Activated CD8-positive, alpha-beta memory T cell treated with anti-CD3 and anti-CD28 coated beads for 36 hours (primary cell): ENCODE measurements around the gene RERE. TPM values are rescaled to one million over a fixed set of nuclear protein-coding genes. Genes with fewer than 3 reads are reported as not detected.
"Not testable (repeated sequence)": the region's sequence is repeated elsewhere in the genome, so short reads cannot be mapped to it uniquely, and the experiment has no call there.

Experiments used
- CTCF ChIA-PET: fragments of 350-600 bp; sonication (Branson Sonifier 250); formaldehyde crosslinking; loops from one replicate; lab custom pipeline; 2021; ENCODE audit warnings: antibody characterized with exemption; lab: Charles Lee
- POLR2A ChIA-PET: fragments of 350-600 bp; sonication (Branson Sonifier 250); formaldehyde crosslinking; loops from one replicate; lab custom pipeline; 2021; ENCODE audit warnings: antibody characterized with exemption; lab: Charles Lee
- total RNA-seq, 2 experiments: library from RNA; stranded (reverse); gene quantifications; one replicate each; pipeline ENCODE4 v1.2.3, GENCODE V29; 2021

RERE gene
- total RNA-seq, 2 experiments from 2014 or later = 32.9 to 33.6 TPM

DNA sequence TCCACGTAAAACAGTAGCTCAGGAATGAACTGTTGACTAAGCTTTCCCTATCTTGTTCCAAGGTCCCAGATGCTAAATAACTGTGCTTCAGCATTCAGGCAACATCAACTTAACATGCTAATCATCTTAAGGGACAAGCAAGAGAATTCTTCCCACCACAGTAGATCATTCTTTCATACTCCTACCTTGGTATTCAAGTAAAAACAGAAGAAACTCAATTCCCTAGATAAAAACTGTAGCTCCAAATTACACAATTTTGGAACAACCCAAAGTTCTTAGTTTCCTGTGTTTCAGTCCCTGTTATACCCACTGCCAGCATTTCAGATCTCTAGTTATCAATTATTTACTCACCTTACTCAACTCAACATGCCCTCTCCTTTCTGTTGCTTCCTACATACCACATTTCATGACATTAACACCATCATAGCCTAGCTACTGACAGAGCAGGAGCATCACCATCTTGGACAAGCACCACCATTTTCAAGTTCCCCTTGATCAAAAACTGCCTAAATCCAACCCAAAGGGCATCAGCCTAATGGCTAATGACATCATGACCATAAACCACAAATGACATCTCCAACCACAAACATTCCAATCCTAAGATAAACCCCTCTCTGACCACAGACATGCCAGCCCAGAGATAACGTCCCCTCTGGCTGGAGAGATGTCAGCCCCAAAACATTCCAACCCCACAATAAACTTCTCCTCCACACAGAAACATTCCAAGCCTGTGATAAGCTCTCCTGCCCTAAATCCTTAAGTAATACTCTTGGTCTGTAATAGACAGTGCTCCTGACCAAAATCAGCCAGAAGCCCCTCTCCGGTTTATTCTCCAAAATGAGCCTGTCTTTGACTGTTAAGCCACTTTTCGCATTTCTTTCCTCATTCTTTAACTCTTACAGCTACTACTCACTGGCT lies 191.2 kb downstream of the RERE start:
- ChIA-PET POLR2A (interaction anchor here (0.6 kb wide), 1 partner anchor 59 kb away, joined by 5 read pairs; no protein-coding TSS in a partner anchor), CTCF (no interaction called here)

DNA sequence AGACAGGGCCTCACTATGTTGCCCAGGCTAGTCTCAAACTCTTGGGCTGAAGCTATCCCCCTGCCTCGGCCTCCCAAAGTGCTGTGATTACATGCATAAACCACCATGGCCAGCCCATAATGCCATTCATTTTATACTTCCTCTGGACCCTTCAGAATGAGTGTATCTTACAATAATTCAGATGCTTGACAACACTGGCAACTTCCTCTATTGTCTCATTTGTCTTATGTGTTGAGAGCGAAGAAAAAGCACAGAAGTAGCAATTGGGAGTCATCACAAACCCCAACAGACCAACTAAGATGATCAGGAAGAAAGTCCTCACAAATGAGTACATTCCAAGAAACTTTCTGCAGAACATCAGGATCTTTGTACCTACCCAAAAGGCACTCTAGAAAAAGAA lies 191.9 kb downstream of the RERE start:
- POLR2A ChIA-PET = no interaction called here
- CTCF ChIA-PET = no interaction called here

- POLR2A ChIA-PET, CTCF ChIA-PET: not testable (repeated sequence)
Observed at GRCh38 chr1:8623651-8624192, 193.7 kb downstream of the RERE start.

DNA sequence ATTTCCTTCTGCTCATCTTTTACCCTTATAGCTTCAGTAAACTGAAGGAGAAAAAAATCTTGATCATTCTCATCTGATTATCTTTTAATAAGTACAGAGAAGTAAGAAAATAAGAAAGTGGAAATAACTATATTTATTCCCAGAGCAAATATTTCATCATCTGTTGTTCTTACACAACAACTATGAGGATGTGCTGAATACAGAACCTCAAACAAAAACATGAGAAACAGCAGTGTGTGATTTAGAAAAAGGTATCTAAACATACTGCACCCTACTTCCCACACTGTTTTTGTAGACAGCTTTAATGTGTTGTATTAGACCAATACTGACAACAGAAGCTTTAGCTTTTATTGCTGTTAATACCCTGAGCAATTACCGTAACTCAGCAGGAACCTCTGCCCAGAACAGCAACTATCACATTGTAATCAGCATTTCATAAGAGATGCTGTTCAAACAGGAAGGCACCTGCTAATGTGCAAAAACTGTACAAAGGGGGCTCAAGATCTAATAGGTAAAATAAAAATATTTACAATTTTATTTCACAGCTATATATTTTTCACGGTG lies 195.6 kb downstream of the RERE start:
- CTCF ChIA-PET = interaction anchor here (1.0 kb wide), 1 partner anchor 69 kb away, joined by 3 read pairs; no protein-coding TSS in a partner anchor
- POLR2A ChIA-PET = not testable (repeated sequence)

DNA sequence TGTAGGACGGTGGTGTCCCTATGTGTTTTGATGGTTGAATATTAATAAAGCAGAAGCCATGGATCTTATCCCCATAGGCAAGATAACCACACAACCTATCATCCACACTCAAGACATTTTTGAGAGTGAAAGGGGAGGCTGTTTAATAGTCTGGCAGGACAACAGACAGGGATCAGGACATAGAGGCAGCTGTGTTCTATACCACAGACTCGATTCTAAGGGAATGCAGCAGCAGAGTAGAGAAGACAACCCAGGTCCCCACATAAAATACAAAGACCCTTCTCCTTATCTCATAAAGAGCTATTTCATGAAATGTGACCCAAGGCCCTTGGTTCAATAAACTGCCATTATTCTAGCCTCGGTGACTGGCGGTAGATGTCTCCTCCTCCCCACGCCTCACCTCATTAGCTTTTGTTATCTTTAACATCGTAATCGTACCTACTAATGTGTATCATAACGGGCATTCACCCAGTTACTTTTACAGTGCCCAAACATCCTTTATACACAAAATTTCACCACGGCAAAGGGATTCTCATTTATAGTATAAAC lies 196.3 kb downstream of the RERE start:
- POLR2A ChIA-PET = not testable (repeated sequence)
- CTCF ChIA-PET = interaction anchor here (1.5 kb wide), 1 partner anchor 60 kb away, joined by 3 read pairs; no protein-coding TSS in a partner anchor

DNA sequence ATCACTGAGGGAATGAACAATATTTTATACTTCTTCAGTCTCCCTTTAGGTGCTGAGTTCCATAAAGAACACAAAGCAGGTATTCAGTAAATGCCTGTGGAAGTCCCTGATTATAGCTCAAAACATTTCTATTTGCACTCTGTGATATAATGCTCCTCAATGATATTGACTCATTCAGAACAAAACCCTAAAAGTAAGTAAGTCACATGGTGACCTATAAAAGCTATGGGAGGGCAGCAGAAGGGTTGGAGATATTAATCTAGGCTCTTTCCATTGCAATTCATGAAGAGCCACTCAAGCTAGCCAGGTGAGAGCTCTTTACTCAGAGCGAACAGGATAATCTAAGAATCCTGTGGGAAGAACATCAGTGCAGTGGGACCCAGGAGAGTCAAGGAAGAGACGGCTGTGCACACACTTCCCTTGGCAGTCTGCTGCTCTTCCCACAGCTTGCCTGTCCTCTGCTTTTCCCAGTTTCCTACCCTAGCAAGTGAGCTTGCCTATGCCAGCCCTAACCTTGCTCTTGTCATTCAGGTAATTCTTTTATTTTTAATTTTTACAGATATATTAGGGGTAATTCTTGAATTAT lies 197.4 kb downstream of the RERE start:
- CTCF ChIA-PET = interaction anchor here (1.5 kb wide), 1 partner anchor 58 kb away, joined by 3 read pairs; no protein-coding TSS in a partner anchor

GRCh38 chr1:8619419-8619818 lies 198.0 kb downstream of the RERE start:
- POLR2A ChIA-PET = not testable (repeated sequence)
- CTCF ChIA-PET = interaction anchor here (1.5 kb wide), 1 partner anchor 58 kb away, joined by 3 read pairs; no protein-coding TSS in a partner anchor

More for the DNA sequence above, 197.4 kb downstream of the RERE start:
- POLR2A ChIA-PET = not testable (repeated sequence)

GRCh38 chr1:8616791-8617190 lies 200.6 kb downstream of the RERE start:
- POLR2A ChIA-PET = not testable (repeated sequence)
- CTCF ChIA-PET = interaction anchor here (1.8 kb wide), 1 partner anchor 10 kb away, joined by 3 read pairs; no protein-coding TSS in a partner anchor

DNA sequence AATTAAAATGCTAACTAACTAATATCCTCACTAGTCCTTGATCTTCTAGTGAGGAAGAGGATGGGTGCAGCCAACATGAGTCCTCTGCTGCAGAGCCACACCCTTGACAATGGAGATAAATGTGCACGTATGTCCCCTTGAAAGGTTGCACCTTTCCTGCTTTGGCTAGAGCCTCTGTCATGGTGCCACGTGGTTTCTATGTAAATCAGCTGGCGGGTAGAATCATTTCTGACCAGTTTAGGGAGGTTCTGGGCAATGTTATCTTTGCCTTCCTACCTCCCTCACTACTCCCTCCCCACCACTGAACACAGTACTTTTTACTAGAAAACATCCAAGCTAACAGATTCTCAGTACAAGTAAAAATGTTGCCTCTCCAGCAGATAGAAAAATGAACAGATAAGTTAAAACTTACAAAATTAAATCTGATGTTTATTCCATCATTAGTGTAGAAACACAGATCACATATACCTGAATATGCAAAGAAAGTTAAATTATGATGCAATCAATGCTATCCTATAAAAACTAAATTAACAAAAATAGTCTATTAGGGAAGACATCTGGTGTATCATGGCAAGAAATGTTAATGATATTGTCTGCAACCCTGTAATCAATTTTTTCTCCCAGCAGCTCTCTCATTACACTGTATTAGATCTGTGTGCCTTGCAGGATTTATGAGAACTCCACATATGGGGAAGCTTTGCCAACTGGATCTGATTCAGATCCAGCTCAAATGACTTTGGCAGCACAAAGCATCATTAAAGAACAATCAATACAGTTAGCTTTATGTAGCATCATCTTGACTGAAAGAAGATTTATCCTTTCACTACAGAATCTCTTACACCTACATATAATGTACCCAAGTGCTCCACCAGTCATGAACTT lies 205.6 kb downstream of the RERE start:
- CTCF ChIA-PET, POLR2A ChIA-PET: not testable (repeated sequence)

- ChIA-PET CTCF (interaction anchor here (0.7 to 0.8 kb wide), 2 partner anchors 242 to 264 kb away, joined by 3 to 5 read pairs; no protein-coding TSS in a partner anchor), POLR2A (no interaction called here)
Observed at GRCh38 chr1:8607906-8608305, 209.5 kb downstream of the RERE start.

DNA sequence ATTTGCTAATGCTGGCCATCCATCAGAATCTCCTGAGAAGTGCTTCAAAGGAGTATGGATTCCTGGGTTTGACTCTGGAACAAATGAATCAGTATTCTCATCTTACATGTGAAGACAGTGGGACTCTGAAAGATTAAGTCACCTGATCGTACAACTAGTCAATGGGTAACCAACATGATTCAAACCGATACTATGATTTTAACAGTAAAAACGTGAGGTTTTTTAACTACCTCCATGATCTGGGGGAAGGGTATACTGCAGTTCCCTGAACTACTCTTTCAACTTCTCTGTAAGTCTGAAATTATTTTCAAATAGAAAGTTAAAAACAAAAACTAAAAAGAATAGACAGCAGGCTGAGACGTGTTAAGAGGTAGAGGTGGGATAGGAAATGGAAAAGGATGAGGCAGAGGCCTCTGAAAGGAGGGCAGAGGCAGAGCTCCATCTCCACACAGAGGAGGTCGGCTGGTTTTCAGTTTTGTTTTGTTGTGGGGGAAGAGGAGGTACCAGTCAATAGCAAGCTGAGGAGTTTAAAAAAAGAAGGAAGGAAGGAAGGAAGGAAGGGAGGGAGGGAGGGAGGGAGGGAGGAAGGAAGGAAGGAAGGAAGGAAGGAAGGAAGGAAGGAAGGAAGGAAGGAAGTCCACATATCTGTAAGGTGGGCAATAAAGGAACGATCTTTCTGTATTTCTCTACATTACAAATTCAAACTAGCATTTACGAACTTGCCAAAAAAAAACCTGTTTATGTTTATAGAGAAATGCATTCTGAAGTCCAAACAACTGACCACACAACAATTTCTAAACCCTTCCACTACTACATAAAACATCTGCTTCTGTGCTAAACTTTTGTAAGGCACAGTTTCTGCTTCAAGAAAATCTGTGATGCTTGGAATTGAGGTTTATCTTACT lies 213.1 kb downstream of the RERE start:
- POLR2A ChIA-PET = interaction anchor here (0.6 kb wide), 2 partner anchors 14 to 42 kb away, joined by 3 read pairs; no protein-coding TSS in a partner anchor
- CTCF ChIA-PET = interaction anchor here (0.6 to 1.3 kb wide), 6 partner anchors 19 to 244 kb away, joined by 3 to 5 read pairs (median 4); no protein-coding TSS in a partner anchor

- ChIA-PET CTCF (interaction anchor here (0.6 to 1.2 kb wide), 8 partner anchors 15 to 246 kb away, joined by 3 to 5 read pairs (median 3); no protein-coding TSS in a partner anchor), POLR2A (interaction anchor here (0.6 to 0.7 kb wide), 2 partner anchors 41 to 112 kb away, joined by 3 to 8 read pairs; no protein-coding TSS in a partner anchor)
Observed at GRCh38 chr1:8603220-8603616, 214.2 kb downstream of the RERE start.

- CTCF ChIA-PET = interaction anchor here (0.6 to 1.2 kb wide), 9 partner anchors 15 to 363 kb away, joined by 3 to 5 read pairs (median 3); no protein-coding TSS in a partner anchor
- POLR2A ChIA-PET = interaction anchor here (1.2 kb wide), 1 partner anchor 264 kb away, joined by 4 read pairs; no protein-coding TSS in a partner anchor
Observed at GRCh38 chr1:8602471-8603219, 214.8 kb downstream of the RERE start.

- ChIA-PET CTCF (interaction anchor here (0.7 to 1.0 kb wide), 2 partner anchors 10 to 51 kb away, joined by 3 read pairs; no protein-coding TSS in a partner anchor), POLR2A (no interaction called here)
Observed at GRCh38 chr1:8600336-8600735, 217.1 kb downstream of the RERE start.

DNA sequence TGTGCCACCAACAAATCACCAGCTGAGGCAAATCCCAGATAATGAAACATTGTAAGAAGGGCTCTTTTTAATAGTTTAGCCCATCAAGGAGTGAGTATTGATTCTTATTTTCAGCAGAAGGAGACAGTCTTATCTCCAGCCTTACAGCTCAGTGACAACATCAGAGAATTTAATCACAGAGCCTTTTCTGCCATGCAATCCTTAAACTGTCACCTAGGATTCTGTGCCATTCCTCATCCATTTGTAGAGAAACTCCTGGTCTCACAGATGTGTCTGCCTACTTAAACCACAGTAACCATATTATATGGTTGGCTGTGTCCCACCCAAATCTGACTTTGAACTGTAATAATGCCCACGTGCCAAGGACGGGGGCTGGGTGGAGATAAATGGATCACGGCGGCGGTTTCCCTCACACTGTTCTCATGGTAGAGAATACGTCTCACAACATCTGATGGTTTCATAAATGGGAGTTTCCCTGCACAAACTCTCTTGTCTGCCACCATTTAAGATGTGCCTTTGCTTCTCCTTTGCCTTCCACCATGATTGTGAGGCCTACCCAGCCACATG lies 217.7 kb downstream of the RERE start:
- ChIA-PET CTCF (interaction anchor here (1.0 kb wide), 1 partner anchor 51 kb away, joined by 3 read pairs; no protein-coding TSS in a partner anchor), POLR2A (interaction anchor here (0.6 kb wide), 1 partner anchor 204 kb away, joined by 3 read pairs; no protein-coding TSS in a partner anchor)
